ENCODE data around the gene HRAS. TPM values are rescaled to one million over a fixed set of nuclear protein-coding genes. Genes with fewer than 3 reads are reported as not detected.

HRAS gene
- total RNA-seq, 2 experiments from 2014 or later = 23.7 to 23.9 TPM

- peak overlapping the region; percentile 100 for H3K27ac Mint-ChIP-seq
- TF ChIP-seq, protein P1, sequence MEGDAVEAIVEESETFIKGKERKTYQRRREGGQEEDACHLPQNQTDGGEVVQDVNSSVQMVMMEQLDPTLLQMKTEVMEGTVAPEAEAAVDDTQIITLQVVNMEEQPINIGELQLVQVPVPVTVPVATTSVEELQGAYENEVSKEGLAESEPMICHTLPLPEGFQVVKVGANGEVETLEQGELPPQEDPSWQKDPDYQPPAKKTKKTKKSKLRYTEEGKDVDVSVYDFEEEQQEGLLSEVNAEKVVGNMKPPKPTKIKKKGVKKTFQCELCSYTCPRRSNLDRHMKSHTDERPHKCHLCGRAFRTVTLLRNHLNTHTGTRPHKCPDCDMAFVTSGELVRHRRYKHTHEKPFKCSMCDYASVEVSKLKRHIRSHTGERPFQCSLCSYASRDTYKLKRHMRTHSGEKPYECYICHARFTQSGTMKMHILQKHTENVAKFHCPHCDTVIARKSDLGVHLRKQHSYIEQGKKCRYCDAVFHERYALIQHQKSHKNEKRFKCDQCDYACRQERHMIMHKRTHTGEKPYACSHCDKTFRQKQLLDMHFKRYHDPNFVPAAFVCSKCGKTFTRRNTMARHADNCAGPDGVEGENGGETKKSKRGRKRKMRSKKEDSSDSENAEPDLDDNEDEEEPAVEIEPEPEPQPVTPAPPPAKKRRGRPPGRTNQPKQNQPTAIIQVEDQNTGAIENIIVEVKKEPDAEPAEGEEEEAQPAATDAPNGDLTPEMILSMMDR (IDR thresholded peaks at IDR 0.05) = no peak
- peaks cover 32% of the 10 kb centered on the region for H3K36me3 ChIP-seq (ENCODE audit: insufficient read depth, low read length)
- POLR2A ChIA-PET = interaction anchor here (1.0 to 1.5 kb wide), 2 partner anchors 14 to 55 kb away, joined by 3 read pairs; no protein-coding TSS in a partner anchor
- peak overlapping the region; percentile 34 for H3K4me3 ChIP-seq (ENCODE audit: low read length)
- H3K27me3 Mint-ChIP-seq = peaks cover 4% of the 10 kb centered on the region
- peak in 1 of 14 experiments; percentile 30 for DNase-seq
- H3K27ac ChIP-seq (ENCODE audit: low read depth in 1 of 2, low read length in 2 of 2) = peak overlapping the region in 1 of 2 donors; percentile 49
- no peaks in the 10 kb centered on the region for H3K9me3 Mint-ChIP-seq
- CTCF ChIA-PET = interaction anchor here (2.7 kb wide), 1 partner anchor 14 kb away, joined by 10 read pairs; no protein-coding TSS in a partner anchor
- no peak for ATAC-seq (ENCODE audit: poor library complexity)
- no peaks in the 10 kb centered on the region for H3K9me3 ChIP-seq (ENCODE audit: control insufficient read depth in 1 of 2, insufficient read depth in 1 of 2, low read length in 2 of 2)
- intact Hi-C loops (cut with DNase I, micrococcal nuclease) = loop anchor here in 1 of 2 experiments (10.0 kb wide), 1 partner anchor 50 kb away; the partner anchor contains the start of gene PTDSS2
- peaks cover 24% of the 10 kb centered on the region for H3K36me3 Mint-ChIP-seq (ENCODE audit: low read depth)
- no peaks in the 10 kb centered on the region for H3K27me3 ChIP-seq (ENCODE audit: control insufficient read depth in 1 of 2, insufficient read depth in 2 of 2, low read length in 2 of 2)
- H3K4me3 Mint-ChIP-seq = peak overlapping the region; percentile 81
- peaks cover 24% of the 10 kb centered on the region for H3K4me1 Mint-ChIP-seq (ENCODE audit: low read depth)
- peaks cover 53% of the 10 kb centered on the region for H3K4me1 ChIP-seq (ENCODE audit: insufficient read depth, low read length)
Measured at GRCh38 chr11:504053-504993, 31.1 kb downstream of the HRAS start.

GRCh38 chr11:503179-503981, 32.0 kb downstream of the HRAS start:
- intact Hi-C loops (cut with DNase I, micrococcal nuclease) = loop anchor here in 1 of 2 experiments (10.0 kb wide), 1 partner anchor 49 kb away; the partner anchor contains the start of gene PTDSS2
- CTCF ChIA-PET = no interaction called here
- no peaks in the 10 kb centered on the region for H3K9me3 ChIP-seq (ENCODE audit: control insufficient read depth in 1 of 2, insufficient read depth in 1 of 2, low read length in 2 of 2)
- TF ChIP-seq, protein P1 (IDR thresholded peaks at IDR 0.05) = no peak
- peaks cover 39% of the 10 kb centered on the region for H3K36me3 ChIP-seq (ENCODE audit: insufficient read depth, low read length)
- peak overlapping the region in 1 of 2 donors; percentile 49 for H3K27ac ChIP-seq (ENCODE audit: low read depth in 1 of 2, low read length in 2 of 2)
- DNase-seq (peak in 3 of 14 experiments; percentile 47 to 72 (median 63)), ATAC-seq (ENCODE audit: poor library complexity) (no peak)
- H3K36me3 Mint-ChIP-seq (ENCODE audit: low read depth) = peaks cover 24% of the 10 kb centered on the region
- H3K27me3 Mint-ChIP-seq = peaks cover 4% of the 10 kb centered on the region
- H3K4me3 Mint-ChIP-seq = peak overlapping the region; percentile 49
- H3K4me3 ChIP-seq (ENCODE audit: low read length) = peak overlapping the region; percentile 32
- peaks cover 24% of the 10 kb centered on the region for H3K4me1 Mint-ChIP-seq (ENCODE audit: low read depth)
- peaks cover 53% of the 10 kb centered on the region for H3K4me1 ChIP-seq (ENCODE audit: insufficient read depth, low read length)
- no peaks in the 10 kb centered on the region for H3K9me3 Mint-ChIP-seq
- peak overlapping the region; percentile 58 for H3K27ac Mint-ChIP-seq
- no peaks in the 10 kb centered on the region for H3K27me3 ChIP-seq (ENCODE audit: control insufficient read depth in 1 of 2, insufficient read depth in 2 of 2, low read length in 2 of 2)
- POLR2A ChIA-PET = interaction anchor here (0.6 to 1.5 kb wide), 3 partner anchors 54 to 316 kb away, joined by 3 read pairs; no protein-coding TSS in a partner anchor

All from CD4-positive, alpha-beta T cell (primary cell).